Breast epithelium (tissue), 3 donors: ENCODE results near the gene SOX18.

Experiments
- CTCF ChIP-seq, 3 donors: fragments of 450-650 bp; IDR thresholded peaks; one replicate each; pipeline ENCODE4 v1.5.1; 2016 to 2017; ENCODE audit warnings: antibody characterized with exemption in 3 of 3, mild to moderate bottlenecking in 3 of 3, moderate library complexity in 3 of 3
- POLR2A ChIP-seq: fragments of 450-650 bp; IDR thresholded peaks from one replicate; pipeline ENCODE4 v1.6.1; 2016; ENCODE audit warnings: antibody characterized with exemption, mild to moderate bottlenecking, moderate library complexity

GRCh38 chr20:64025826-64026412 is 23.5 kb downstream of the SOX18 start:
- TF ChIP-seq CTCF (IDR thresholded peaks at IDR 0.05) (no peak), POLR2A (no peak)
